ENCODE data around the gene OSM.
"Not testable (repeated sequence)": the region's sequence is repeated elsewhere in the genome, so short reads cannot be mapped to it uniquely, and the experiment has no call there.

Gene OSM

DNA sequence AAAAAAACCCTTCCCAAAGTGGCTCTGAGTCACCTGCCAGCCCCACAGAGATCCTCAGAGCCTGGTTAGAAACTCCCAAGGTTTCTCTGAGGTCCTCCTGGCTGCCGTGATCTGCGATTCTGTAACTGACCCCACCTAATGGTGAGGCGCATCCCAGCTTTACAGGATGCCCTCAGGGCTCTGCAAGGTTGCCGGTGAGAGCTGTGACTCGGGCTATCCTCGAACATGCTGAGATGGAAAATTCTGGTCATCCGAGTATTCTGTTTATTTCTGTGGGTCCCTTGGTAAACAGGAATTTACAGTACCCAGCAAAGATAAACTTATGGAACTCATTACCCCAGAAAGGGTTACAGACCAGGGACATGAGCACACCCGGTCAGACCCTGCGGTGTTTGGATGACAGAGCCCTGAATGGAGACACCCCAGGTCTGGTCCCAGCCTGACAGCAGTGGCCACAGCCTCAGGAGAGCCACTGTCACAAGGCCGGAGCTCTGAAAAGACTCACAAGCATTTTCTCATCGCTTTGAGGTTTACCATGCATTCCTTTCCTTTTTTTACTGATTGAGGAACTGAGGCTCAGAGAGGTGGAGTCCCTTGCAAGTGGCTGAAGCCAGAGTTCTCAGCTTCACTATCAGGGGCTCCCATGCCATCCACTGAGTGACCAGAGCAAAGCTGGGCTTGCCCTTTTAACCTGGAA lies 42.3 kb downstream of the OSM start:
- DNase-seq: no peak

- no peak for DNase-seq
Observed at GRCh38 chr22:30223303-30223702, 43.3 kb downstream of the OSM start.

- no peak for DNase-seq
Observed at GRCh38 chr22:30222321-30222720, 44.3 kb downstream of the OSM start.

GRCh38 chr22:30221121-30221992 lies 45.3 kb downstream of the OSM start:
- no peak for DNase-seq

GRCh38 chr22:30220338-30221012 lies 46.2 kb downstream of the OSM start:
- DNase-seq: no peak

DNA sequence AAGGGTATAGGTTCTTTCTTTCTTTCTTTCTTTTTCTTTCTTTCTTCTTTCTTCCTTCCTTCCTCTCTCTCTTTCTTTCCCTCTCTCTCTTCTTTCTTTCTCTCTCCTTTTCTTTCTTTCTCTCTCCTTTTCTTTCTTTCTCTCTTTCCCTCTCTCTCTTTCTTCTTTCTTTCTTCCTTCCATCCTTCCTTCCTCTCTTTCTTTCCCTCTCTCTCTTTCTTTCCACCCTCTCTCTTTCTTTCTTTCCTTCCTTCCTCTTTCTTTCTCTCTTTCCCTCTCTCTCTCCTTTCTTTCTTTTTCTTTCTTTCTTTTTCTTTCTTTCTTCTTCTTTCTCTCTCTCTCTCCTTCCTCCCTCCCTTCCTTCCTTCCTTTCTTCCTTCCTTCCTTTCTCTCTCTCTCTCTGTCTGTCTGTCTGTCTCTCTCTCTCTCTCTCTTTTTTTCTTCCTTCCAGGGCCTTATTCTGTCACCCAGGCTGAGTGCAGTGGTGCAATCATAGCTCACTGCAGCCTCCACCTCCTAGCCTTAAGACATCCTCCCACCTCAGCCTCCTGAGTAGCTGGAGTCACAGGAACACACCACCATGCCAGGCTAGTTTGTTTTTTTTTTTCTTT lies 46.9 kb downstream of the OSM start:
- DNase-seq: no peak

- no peak for DNase-seq
Observed at GRCh38 chr22:30219049-30219654, 47.5 kb downstream of the OSM start.

DNA sequence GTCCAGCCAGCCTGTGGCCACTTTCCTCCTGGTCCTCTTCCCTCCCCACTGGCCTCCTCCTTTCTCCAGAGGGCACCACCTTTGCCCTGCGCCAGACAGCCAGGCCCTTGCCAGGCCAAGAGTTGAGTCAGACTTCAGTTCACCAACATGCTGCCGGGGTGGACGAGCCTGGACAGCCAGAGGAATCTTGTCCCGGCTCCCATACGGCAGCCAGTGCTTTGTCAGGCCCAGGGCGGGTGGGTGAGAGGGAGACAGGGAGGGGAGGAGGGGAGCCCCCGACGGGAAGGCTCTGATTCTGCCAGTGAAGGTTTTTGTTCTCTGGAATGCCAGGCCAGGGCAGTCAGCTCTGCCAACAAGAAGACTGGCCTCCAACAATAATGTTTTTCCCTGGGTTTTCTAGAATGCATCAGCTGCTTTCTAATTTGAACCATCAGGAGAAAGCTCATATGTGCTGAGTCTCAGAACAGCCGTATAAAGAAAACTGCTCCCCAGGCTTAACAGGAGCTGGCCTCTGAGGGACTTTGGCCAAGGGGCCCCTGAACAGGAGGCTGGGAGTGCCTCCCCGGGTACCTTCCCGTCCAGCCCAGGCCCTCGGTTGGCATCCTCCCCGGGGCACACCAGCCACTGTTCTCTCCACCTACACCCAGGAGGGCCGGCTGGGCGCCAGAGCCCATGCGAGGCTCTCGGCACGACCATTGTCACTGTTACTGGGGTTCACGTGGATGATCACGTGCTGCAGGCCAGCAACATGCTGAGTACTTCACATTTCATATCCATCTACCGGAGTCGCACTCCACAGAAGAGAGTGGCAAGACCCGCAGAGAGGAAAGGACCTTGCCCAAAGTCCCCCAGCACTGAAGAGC lies 48.7 kb downstream of the OSM start:
- DNase-seq: no peak

DNA sequence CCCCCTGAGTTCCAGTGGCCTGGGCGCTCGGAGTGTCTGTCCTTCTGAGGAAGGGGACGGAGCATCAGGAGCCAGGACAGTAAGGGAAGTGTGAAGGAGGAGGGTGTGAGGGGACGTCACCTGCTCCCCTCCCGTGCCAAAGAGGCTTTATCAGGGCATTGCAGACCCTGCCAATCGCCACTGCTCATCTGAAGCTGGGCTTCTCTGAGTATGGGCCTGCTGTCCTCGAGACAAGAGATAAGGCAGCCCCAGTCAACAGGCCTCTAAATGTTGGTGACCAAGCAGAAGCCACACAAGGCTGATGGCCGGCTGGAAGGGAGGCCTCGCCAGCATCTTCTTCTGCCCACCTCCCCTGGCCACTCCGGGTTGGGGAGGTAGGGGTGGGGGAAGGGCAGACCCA lies 49.9 kb downstream of the OSM start:
- no peak for DNase-seq

DNA sequence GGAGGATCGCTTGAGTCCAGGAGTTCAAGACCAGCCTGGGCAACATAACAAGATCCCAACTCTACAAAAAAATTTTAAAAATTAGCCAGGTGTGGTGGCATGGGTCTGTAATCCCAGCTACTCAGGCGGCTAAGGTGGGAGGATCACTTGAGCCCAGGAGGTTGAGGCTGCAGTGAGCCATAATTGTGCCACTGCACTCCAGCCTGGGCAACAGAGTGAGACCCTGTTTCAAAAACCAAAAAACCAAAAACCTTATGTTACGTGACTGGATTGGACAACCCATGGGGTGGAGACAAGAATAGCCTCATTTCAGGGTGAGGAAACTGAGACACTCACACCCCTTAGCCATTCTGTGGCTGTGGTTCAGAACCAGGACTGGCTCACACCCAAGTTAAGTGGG lies 50.4 kb downstream of the OSM start:
- not testable (repeated sequence) for DNase-seq

DNA sequence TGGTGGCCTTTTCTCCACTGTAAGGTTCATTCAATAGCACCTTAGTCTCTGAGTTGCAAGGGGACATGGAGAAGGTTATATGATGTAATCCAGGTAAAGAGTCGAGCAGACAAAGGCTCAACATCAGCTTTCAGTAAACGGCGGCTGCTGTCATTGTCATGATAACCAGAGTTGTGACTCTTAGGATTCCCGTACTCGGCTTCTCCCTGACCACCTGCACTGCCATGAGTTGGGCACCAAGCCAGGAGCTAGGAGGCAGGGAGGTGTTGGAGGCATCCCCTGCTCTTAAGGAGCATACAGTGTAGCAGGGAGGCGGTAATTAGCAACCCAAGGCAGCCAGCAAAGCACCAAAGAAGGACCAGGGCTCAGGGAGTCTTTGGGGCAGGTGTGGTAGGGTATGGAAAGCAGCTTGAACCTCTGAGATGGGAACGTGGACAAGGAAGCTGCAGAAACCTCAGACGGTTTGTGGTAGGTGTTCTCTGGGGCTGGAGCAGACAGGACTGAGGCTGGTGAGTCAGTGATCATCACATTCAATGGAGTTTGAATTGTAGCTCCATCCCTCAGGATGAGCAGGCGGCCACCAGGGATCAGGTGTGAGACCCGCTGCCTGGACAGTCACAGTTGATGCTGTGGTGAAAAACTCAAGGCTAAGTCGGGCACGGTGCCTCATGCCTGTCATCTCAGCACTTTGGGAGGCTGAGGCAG lies 51.8 kb downstream of the OSM start:
- peak in 1 of 2 experiments; percentile 7 for DNase-seq

DNA sequence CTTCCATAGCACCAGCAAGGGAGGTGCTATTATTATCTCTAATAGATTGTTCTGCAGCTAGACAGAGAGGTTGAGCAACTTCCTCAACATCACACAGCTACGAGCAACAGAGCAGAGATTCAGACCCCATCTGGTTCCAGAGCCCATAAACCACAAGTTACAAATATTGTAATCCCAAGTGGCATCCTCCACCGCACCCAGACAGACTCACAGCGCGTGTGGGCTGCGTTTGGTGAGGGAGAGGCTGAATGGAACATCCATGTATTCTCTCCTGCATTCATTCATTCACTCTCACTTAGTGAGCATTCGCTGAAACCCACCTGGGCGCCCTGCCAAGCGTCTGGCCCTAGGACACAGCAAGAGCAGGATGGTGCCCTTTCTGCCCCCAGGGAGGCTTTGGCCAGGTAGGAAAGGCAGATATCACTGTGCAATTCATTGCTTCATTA lies 53.6 kb downstream of the OSM start:
- DNase-seq: no peak
